H9 (cell line): ENCODE results near the gene KIAA0825. TPM values are rescaled to one million over a fixed set of nuclear protein-coding genes. Genes with fewer than 3 reads are reported as not detected.

Experiments used
- DNase-seq: peaks from one replicate; pipeline ENCODE4 v3.0.0-alpha.2; 2017
- H2AFZ ChIP-seq: one replicate; pipeline ENCODE4 v1.6.1; 2013; ENCODE audit warnings: mild to moderate bottlenecking, low read length, control low read depth, moderate library complexity
- H2AK5ac ChIP-seq: 2 replicates; pipeline ENCODE4 v1.6.1; 2013; ENCODE audit warnings: low read length, control low read depth, mixed read lengths; ENCODE audit not compliant: insufficient read length
- H2BK120ac ChIP-seq: one replicate; pipeline ENCODE4 v1.6.1; 2013; ENCODE audit warnings: low read depth, mild to moderate bottlenecking, low read length, control low read depth, inconsistent platforms; ENCODE audit not compliant: poor library complexity, severe bottlenecking
- H2BK12ac ChIP-seq: 2 replicates; pipeline ENCODE4 v1.6.1; 2013; ENCODE audit warnings: low read length, control low read depth, mixed read lengths, low read depth; ENCODE audit not compliant: insufficient read length
- H2BK15ac ChIP-seq: 2 replicates; pipeline ENCODE4 v1.6.1; 2013; ENCODE audit warnings: low read depth, low read length, control low read depth
- H2BK20ac ChIP-seq: one replicate; pipeline ENCODE4 v1.6.1; 2013; ENCODE audit warnings: low read depth, mild to moderate bottlenecking, low read length, control low read depth, inconsistent platforms; ENCODE audit not compliant: poor library complexity, severe bottlenecking
- H2BK5ac ChIP-seq: 2 replicates; pipeline ENCODE4 v1.6.1; 2013; ENCODE audit warnings: low read length, control low read depth, mixed read lengths; ENCODE audit not compliant: insufficient read length
- H3K14ac ChIP-seq: 2 replicates; pipeline ENCODE4 v1.6.1; 2013; ENCODE audit warnings: low read length, control low read depth; ENCODE audit not compliant: insufficient read depth
- H3K18ac ChIP-seq: 2 replicates; pipeline ENCODE4 v1.6.1; 2013; ENCODE audit warnings: low read depth, mild to moderate bottlenecking, mixed read lengths, low read length, control low read depth; ENCODE audit not compliant: insufficient read length
- H3K23ac ChIP-seq: 2 replicates; pipeline ENCODE4 v1.6.1; 2013; ENCODE audit warnings: low read length, control low read depth, mixed read lengths, low read depth; ENCODE audit not compliant: insufficient read length
- H3K23me2 ChIP-seq: 2 replicates; pipeline ENCODE4 v1.6.1; 2013; ENCODE audit warnings: low read depth, mild to moderate bottlenecking, mixed read lengths, low read length, control low read depth; ENCODE audit not compliant: insufficient read length, poor library complexity, severe bottlenecking
- H3K27ac ChIP-seq: 2 replicates; pipeline ENCODE4 v1.5.1; 2013; ENCODE audit warnings: low read length, control low read depth, mixed read lengths, low read depth; ENCODE audit not compliant: insufficient read length
- H3K27me3 ChIP-seq: 2 replicates; pipeline ENCODE4 v1.6.1; 2013; ENCODE audit warnings: low read length, control low read depth, inconsistent platforms; ENCODE audit not compliant: insufficient read depth
- H3K4ac ChIP-seq: 2 replicates; pipeline ENCODE4 v1.6.1; 2013; ENCODE audit warnings: low read depth, mild to moderate bottlenecking, control low read depth, inconsistent platforms, low read length, moderate library complexity
- H3K4me1 ChIP-seq: 2 replicates; pipeline ENCODE4 v1.6.1; 2013; ENCODE audit warnings: low read length, control low read depth, inconsistent platforms; ENCODE audit not compliant: insufficient read depth
- H3K4me2 ChIP-seq: 2 replicates; pipeline ENCODE4 v1.6.1; 2013; ENCODE audit warnings: low read length, control low read depth, mixed read lengths; ENCODE audit not compliant: insufficient read length, insufficient read depth
- H3K56ac ChIP-seq: 2 replicates; pipeline ENCODE4 v1.6.1; 2013; ENCODE audit warnings: low read depth, mild to moderate bottlenecking, mixed read lengths, low read length, control low read depth; ENCODE audit not compliant: insufficient read length
- H3K79me1 ChIP-seq: 2 replicates; pipeline ENCODE4 v1.6.1; 2013; ENCODE audit warnings: low read depth, mild to moderate bottlenecking, moderate library complexity, low read length, control low read depth, inconsistent platforms; ENCODE audit not compliant: insufficient read depth, poor library complexity, severe bottlenecking
- H3K79me2 ChIP-seq: 2 replicates; pipeline ENCODE4 v1.6.1; 2013; ENCODE audit warnings: low read length, control low read depth, inconsistent platforms; ENCODE audit not compliant: insufficient read depth
- H3K9ac ChIP-seq: 2 replicates; pipeline ENCODE4 v1.6.1; 2013; ENCODE audit warnings: low read length, control low read depth, mixed read lengths; ENCODE audit not compliant: insufficient read length; ENCODE audit errors: extremely low read depth
- H3K9me3 ChIP-seq: one replicate; pipeline ENCODE4 v1.6.1; 2013; ENCODE audit warnings: low read depth, low read length, inconsistent platforms; ENCODE audit not compliant: control insufficient read depth
- H3T11ph ChIP-seq: one replicate; pipeline ENCODE4 v1.6.1; 2013; ENCODE audit warnings: mild to moderate bottlenecking, low read length, control low read depth, inconsistent platforms
- H4K20me1 ChIP-seq: one replicate; pipeline ENCODE4 v1.6.1; 2013; ENCODE audit not compliant: control insufficient read depth, insufficient read length, insufficient read depth
- H4K5ac ChIP-seq: 2 replicates; pipeline ENCODE4 v1.6.1; 2013; ENCODE audit warnings: low read depth, mild to moderate bottlenecking, mixed read lengths, low read length, control low read depth; ENCODE audit not compliant: insufficient read length
- H4K8ac ChIP-seq: replicated peaks from 2 replicates; pipeline ENCODE4 v1.6.1; 2013; ENCODE audit warnings: low read length, control low read depth, mixed read lengths, low read depth; ENCODE audit not compliant: insufficient read length
- H4K91ac ChIP-seq: 2 replicates; pipeline ENCODE4 v1.6.1; 2013; ENCODE audit warnings: low read depth, mild to moderate bottlenecking, moderate library complexity, mixed read lengths, low read length, control low read depth; ENCODE audit not compliant: insufficient read length
- H3K27ac Mint-ChIP-seq, 3 experiments: 2 replicates in 2 of 3; 3 replicates in 1 of 3; pipeline ENCODE4 v1.8.0; 2020 to 2021; ENCODE audit warnings: mixed read lengths in 3 of 3, mild to moderate bottlenecking in 1 of 3, moderate library complexity in 1 of 3
- H3K27me3 Mint-ChIP-seq: 2 replicates; pipeline ENCODE4 v1.8.0; 2021; ENCODE audit warnings: low read depth, mild to moderate bottlenecking, moderate library complexity, mixed read lengths
- H3K36me3 Mint-ChIP-seq, 3 experiments: 2 replicates in 2 of 3; 3 replicates in 1 of 3; pipeline ENCODE4 v1.8.0; 2020 to 2021; ENCODE audit warnings: low read depth in 3 of 3, mixed read lengths in 3 of 3; ENCODE audit not compliant: insufficient read depth in 1 of 3
- H3K4me1 Mint-ChIP-seq, 2 experiments: 2 replicates each; pipeline ENCODE4 v1.8.0; 2020; ENCODE audit warnings: mixed read lengths in 2 of 2
- H3K4me3 Mint-ChIP-seq, 2 experiments: 2 replicates in 1 of 2; 3 replicates in 1 of 2; pipeline ENCODE4 v1.8.0; 2020 to 2021; ENCODE audit warnings: mild to moderate bottlenecking in 2 of 2, mixed read lengths in 2 of 2, moderate library complexity in 1 of 2
- H3K9me3 Mint-ChIP-seq, 2 experiments: 2 replicates in 1 of 2; 3 replicates in 1 of 2; pipeline ENCODE4 v1.8.0; 2020; ENCODE audit warnings: mild to moderate bottlenecking in 2 of 2, mixed read lengths in 2 of 2, moderate library complexity in 1 of 2
- CTCF ChIP-seq: fragments of 200-600 bp; sonication (generic); conservative IDR thresholded peaks from 3 replicates; pipeline ENCODE4 v1.8.0; 2021; ENCODE audit warnings: antibody characterized with exemption, mild to moderate bottlenecking
- WGBS: extraction: QIAGEN DNeasy Blood & Tissue Kit; methylation state at CpG from one replicate; pipeline ENCODE4 v1.1.7; 2013; ENCODE audit warnings: missing lambda C conversion rate, low lambda C conversion rate, mixed read lengths; ENCODE audit not compliant: insufficient read length; ENCODE audit errors: extremely low coverage; 5-methylcytosine and 5-hydroxymethylcytosine counted together
- total RNA-seq: library from RNA; stranded (reverse); gene quantifications from 2 replicates; pipeline ENCODE4 v1.2.1, GENCODE V29; 2021

KIAA0825 gene
- total RNA-seq, 1 experiment from 2014 or later, result 1.8 TPM

GRCh38 chr5:94326586-94326985, 291.8 kb downstream of the KIAA0825 start:
- peaks cover 26 to 34% (median 30%) of the 10 kb centered on the region in 3 experiments for H3K36me3 Mint-ChIP-seq
- no peak overlapping the region for H2BK15ac ChIP-seq
- no CpG with 5 or more reads among the region's 5 CpGs for WGBS

More at GRCh38 chr5:94326586-94326985, 291.8 kb downstream of the KIAA0825 start:
- Histone ChIP-seq H2BK5ac (no peak overlapping the region), H4K8ac (no peak overlapping the region), H3K27ac (no peak overlapping the region), H3K4me1 (no peaks in the 10 kb centered on the region), H3K23me2 (no peaks in the 10 kb centered on the region), H3K23ac (no peak overlapping the region), H3K27me3 (no peaks in the 10 kb centered on the region), H3K18ac (no peak overlapping the region), H3K79me1 (no peaks in the 10 kb centered on the region), H2BK12ac (no peak overlapping the region), H3K9me3 (no peaks in the 10 kb centered on the region), H3K4me2 (no peak overlapping the region), H4K20me1 (no peaks in the 10 kb centered on the region), H4K91ac (no peak overlapping the region), H3K14ac (no peak overlapping the region), H3K56ac (no peak overlapping the region), H3K79me2 (peaks cover 12% of the 10 kb centered on the region; the same call in 1 of the 2 replicates), H3K4ac (no peak overlapping the region), H2AK5ac (no peak overlapping the region), H2BK120ac (no peak overlapping the region), H3T11ph (no peak overlapping the region), H2AFZ (no peak overlapping the region), H3K9ac (no peak overlapping the region), H4K5ac (no peak overlapping the region), H2BK20ac (no peak overlapping the region)
- Mint-ChIP-seq H3K9me3 (peaks cover 26% of the 10 kb centered on the region in 2 experiments), H3K4me3 (no peak overlapping the region), H3K27ac (peak overlapping the region in 1 of 3 experiments; percentile 32; a peak in 1 of 7 replicates), H3K4me1 (peaks cover 2 to 8% of the 10 kb centered on the region in 2 experiments; a peak in 3 of 4 replicates), H3K27me3 (no peaks in the 10 kb centered on the region)
- peak; percentile 26; the same call in 1 of the 3 replicates for TF ChIP-seq CTCF
- DNase-seq, result no peak
